Upper lobe of left lung (tissue), 6 donors: ENCODE data around the gene PYCR2. TPM values are rescaled to one million over a fixed set of nuclear protein-coding genes. Genes with fewer than 3 reads are reported as not detected.

Source experiments
- ATAC-seq, 2 donors: fragments of 200-7000 bp; cut with Tn5 transposase; one replicate each; pipeline ENCODE4 v1.9.1; 2022; ENCODE audit warnings: mild to moderate bottlenecking in 2 of 2, moderate library complexity in 2 of 2; ENCODE audit not compliant: low FRiP score in 2 of 2
- DNase-seq, 2 donors: peaks; one replicate each; pipeline ENCODE4 v3.0.0-alpha.2; 2019 to 2020
- H3K27ac ChIP-seq, 4 donors: fragments of 200-600 bp; sonication (generic); one replicate each; pipeline ENCODE4 v1.5.1; 2016 to 2019
- H3K27me3 ChIP-seq, 4 donors: fragments of 200-600 bp; sonication (generic); one replicate each; pipeline ENCODE4 v1.5.1; 2017 to 2019
- H3K36me3 ChIP-seq, 4 donors: fragments of 200-600 bp; sonication (generic); one replicate each; pipeline ENCODE4 v1.5.1; 2016 to 2019
- H3K4me1 ChIP-seq, 4 donors: fragments of 200-600 bp; sonication (generic); one replicate each; pipeline ENCODE4 v1.5.1; 2018 to 2019
- H3K4me3 ChIP-seq, 4 donors: fragments of 200-600 bp; sonication (generic); one replicate each; pipeline ENCODE4 v1.5.1; 2017 to 2019; ENCODE audit warnings: mild to moderate bottlenecking in 2 of 4, moderate library complexity in 1 of 4
- H3K9me3 ChIP-seq, 4 donors: fragments of 200-600 bp; sonication (generic); one replicate each; pipeline ENCODE4 v1.5.1; 2018 to 2019
- EP300 ChIP-seq, 4 donors: sonication (generic); formaldehyde crosslinking; IDR thresholded peaks; one replicate each; pipeline ENCODE4 v1.5.1; 2017; ENCODE audit warnings: antibody characterized with exemption in 4 of 4, control low read depth in 2 of 4
- POLR2A ChIP-seq, 4 donors: fragments of 450-650 bp; IDR thresholded peaks; one replicate each; pipeline ENCODE4 v1.5.1; 2016 to 2017; ENCODE audit warnings: antibody characterized with exemption in 4 of 4, mild to moderate bottlenecking in 2 of 4
- POLR2AphosphoS5 ChIP-seq, 2 donors: sonication (generic); formaldehyde crosslinking; IDR thresholded peaks; one replicate each; pipeline ENCODE4 v1.5.1; 2017; ENCODE audit warnings: antibody characterized with exemption in 2 of 2
- WGBS, 2 donors: methylation state at CpG; one replicate each; pipeline ENCODE4 v1.1.5; 2017 to 2018; 5-methylcytosine and 5-hydroxymethylcytosine counted together
- total RNA-seq, 6 donors: library from RNA; depleted of rRNA in 4 of 6; stranded (reverse); fragments of >200 nt in 4 of 6; gene quantifications; one replicate each; pipeline versions ENCODE4 v1.1.0 to v1.2.1, GENCODE V29; 2016 to 2021
- TF ChIP-seq, protein P1 (sequence below), 6 experiments: fragments of 450-650 bp in 4 of 6; fragments of 200-600 bp in 2 of 6; sonication (generic) in 2 of 6; IDR thresholded peaks; one replicate each; pipeline ENCODE4 v1.5.1; 2016 to 2019; ENCODE audit warnings: antibody characterized with exemption in 6 of 6
- donor health status: DM: no; HTN: no; CAD: no; lungs with moderate emphysema.
- donor health status: DM: no; HTN: yes; CAD: no; lungs with severe emphysema.

The PYCR2 gene
- total RNA-seq, 6 donors from 2014 or later = 49.4 to 115 (median 69.6) TPM

- TF ChIP-seq POLR2A (IDR thresholded peaks at IDR 0.05) (no peak), POLR2AphosphoS5 (IDR thresholded peaks at IDR 0.05) (no peak), EP300 (IDR thresholded peaks at IDR 0.05) (no peak)
- TF ChIP-seq, protein P1, sequence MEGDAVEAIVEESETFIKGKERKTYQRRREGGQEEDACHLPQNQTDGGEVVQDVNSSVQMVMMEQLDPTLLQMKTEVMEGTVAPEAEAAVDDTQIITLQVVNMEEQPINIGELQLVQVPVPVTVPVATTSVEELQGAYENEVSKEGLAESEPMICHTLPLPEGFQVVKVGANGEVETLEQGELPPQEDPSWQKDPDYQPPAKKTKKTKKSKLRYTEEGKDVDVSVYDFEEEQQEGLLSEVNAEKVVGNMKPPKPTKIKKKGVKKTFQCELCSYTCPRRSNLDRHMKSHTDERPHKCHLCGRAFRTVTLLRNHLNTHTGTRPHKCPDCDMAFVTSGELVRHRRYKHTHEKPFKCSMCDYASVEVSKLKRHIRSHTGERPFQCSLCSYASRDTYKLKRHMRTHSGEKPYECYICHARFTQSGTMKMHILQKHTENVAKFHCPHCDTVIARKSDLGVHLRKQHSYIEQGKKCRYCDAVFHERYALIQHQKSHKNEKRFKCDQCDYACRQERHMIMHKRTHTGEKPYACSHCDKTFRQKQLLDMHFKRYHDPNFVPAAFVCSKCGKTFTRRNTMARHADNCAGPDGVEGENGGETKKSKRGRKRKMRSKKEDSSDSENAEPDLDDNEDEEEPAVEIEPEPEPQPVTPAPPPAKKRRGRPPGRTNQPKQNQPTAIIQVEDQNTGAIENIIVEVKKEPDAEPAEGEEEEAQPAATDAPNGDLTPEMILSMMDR (IDR thresholded peaks at IDR 0.05) = no peak
- 90 to 94% methylated on average over 5 of the region's 5 CpGs for WGBS, 2 donors
- H3K27me3 ChIP-seq = no peaks in the 10 kb centered on the region
These were observed 22.8 kb upstream of the PYCR2 start for GRCh38 chr1:225946803-225947202.

DNA sequence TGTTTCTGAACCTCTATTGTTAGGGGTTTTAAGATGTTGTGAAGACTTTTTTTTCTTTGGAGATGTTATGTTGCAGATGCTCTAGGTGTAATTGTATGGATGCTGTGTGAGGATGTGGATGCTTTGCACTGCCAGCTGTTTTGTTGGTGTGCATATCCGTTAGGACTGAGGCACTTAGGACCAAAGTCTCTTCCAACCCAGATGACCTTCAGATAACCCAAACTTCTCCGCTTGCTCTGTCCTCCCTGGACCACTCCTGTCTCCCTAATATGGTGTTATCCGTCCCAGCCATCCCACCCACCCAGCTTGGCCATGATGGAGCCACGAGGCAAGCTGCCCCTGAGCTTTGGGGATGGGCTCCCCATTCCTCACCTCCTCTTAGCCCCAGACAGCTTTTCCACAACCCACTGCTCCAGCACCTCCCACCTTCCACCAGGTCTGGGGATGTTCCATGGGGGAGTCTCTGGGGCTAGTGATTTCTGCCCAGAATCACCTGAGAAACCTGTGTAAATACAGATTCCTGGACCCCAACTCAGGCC, 22.1 kb upstream of the PYCR2 start:
- TF ChIP-seq POLR2AphosphoS5 (IDR thresholded peaks at IDR 0.05) = no peak
- no peak for DNase-seq
- no peaks in the 10 kb centered on the region for H3K9me3 ChIP-seq
- no peak for ATAC-seq
- H3K36me3 ChIP-seq = no peaks in the 10 kb centered on the region
- H3K4me1 ChIP-seq = peaks cover 6 to 15% (median 13%) of the 10 kb centered on the region in 4 donors
- no peaks in the 10 kb centered on the region for H3K27me3 ChIP-seq
- no peak overlapping the region for H3K4me3 ChIP-seq
- WGBS, 2 donors = 86 to 91% methylated on average over 4 of the region's 4 CpGs
- no peak overlapping the region for H3K27ac ChIP-seq

More at GRCh38 chr1:225946803-225947202, 22.8 kb upstream of the PYCR2 start:
- ATAC-seq (no peak), DNase-seq (no peak)
- peaks cover 0 to 11% (median 7%) of the 10 kb centered on the region in 4 donors for H3K4me1 ChIP-seq
- no peaks in the 10 kb centered on the region for H3K9me3 ChIP-seq
- no peaks in the 10 kb centered on the region for H3K36me3 ChIP-seq
- no peak overlapping the region for H3K27ac ChIP-seq
- no peak overlapping the region for H3K4me3 ChIP-seq

DNA sequence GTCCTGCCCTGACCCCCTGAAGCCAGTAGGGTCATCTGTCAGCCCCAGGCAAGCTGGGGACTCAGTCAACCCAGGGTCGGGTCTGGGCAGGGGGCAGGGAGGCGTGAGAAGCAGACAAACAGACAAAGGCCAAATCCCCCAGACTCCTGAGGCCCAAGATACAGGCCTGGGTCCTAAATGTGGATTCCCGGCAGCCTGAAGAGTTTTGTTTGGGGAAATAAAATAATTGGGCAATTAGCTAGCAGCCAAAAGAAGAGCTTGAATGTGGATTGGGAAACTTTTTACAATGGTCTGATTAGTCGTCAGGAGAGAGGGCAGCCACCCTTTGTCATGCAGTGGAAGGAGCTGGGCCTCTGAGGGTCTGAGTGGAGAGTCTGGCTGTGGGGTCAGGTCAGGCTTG, 21.5 kb upstream of the PYCR2 start:
- WGBS, 2 donors = 67 to 78% methylated on average over 4 of the region's 4 CpGs
- ATAC-seq = no peak
- Histone ChIP-seq H3K27me3 (no peaks in the 10 kb centered on the region), H3K4me1 (peaks cover 12 to 19% (median 17%) of the 10 kb centered on the region in 4 donors), H3K9me3 (no peaks in the 10 kb centered on the region), H3K4me3 (no peak overlapping the region), H3K36me3 (no peaks in the 10 kb centered on the region), H3K27ac (no peak overlapping the region)
- TF ChIP-seq, protein P1 (IDR thresholded peaks at IDR 0.05) = no peak
- TF ChIP-seq EP300 (IDR thresholded peaks at IDR 0.05) = no peak
- TF ChIP-seq POLR2A (IDR thresholded peaks at IDR 0.05) = no peak
- no peak for TF ChIP-seq POLR2AphosphoS5 (IDR thresholded peaks at IDR 0.05)
- DNase-seq = no peak

- peaks cover 13 to 22% (median 20%) of the 10 kb centered on the region in 4 donors for H3K4me1 ChIP-seq
- H3K36me3 ChIP-seq = no peaks in the 10 kb centered on the region
- TF ChIP-seq POLR2AphosphoS5 (IDR thresholded peaks at IDR 0.05) (no peak), EP300 (IDR thresholded peaks at IDR 0.05) (no peak), POLR2A (IDR thresholded peaks at IDR 0.05) (no peak)
- TF ChIP-seq, protein P1 (IDR thresholded peaks at IDR 0.05) = no peak
- no peak overlapping the region for H3K4me3 ChIP-seq
- ATAC-seq (peak in 1 of 2 donors; percentile 37), DNase-seq (peak in 1 of 2 donors; percentile 40)
- no peak overlapping the region for H3K27ac ChIP-seq
- H3K27me3 ChIP-seq = no peaks in the 10 kb centered on the region
- no peaks in the 10 kb centered on the region for H3K9me3 ChIP-seq
- WGBS, 2 donors = 71 to 100% methylated on average over 2 to 7 of the region's 7 CpGs
These were observed 20.9 kb upstream of the PYCR2 start for GRCh38 chr1:225944951-225945350.

GRCh38 chr1:225944387-225944786, 20.3 kb upstream of the PYCR2 start:
- Histone ChIP-seq H3K9me3 (no peaks in the 10 kb centered on the region), H3K36me3 (no peaks in the 10 kb centered on the region), H3K4me1 (peaks cover 13 to 24% (median 21%) of the 10 kb centered on the region in 4 donors), H3K27me3 (no peaks in the 10 kb centered on the region), H3K4me3 (no peak overlapping the region), H3K27ac (no peak overlapping the region)
- no peak for ATAC-seq
- TF ChIP-seq, protein P1 (IDR thresholded peaks at IDR 0.05) = no peak
- no peak for TF ChIP-seq EP300 (IDR thresholded peaks at IDR 0.05)
- TF ChIP-seq POLR2AphosphoS5 (IDR thresholded peaks at IDR 0.05) = no peak
- no peak for TF ChIP-seq POLR2A (IDR thresholded peaks at IDR 0.05)
- DNase-seq = no peak
- WGBS, 2 donors = 74 to 92% methylated on average over 2 of the region's 2 CpGs
